Neural cell (in vitro differentiated cells): Measurements from ENCODE around the gene STX18. TPM values are rescaled to one million over a fixed set of nuclear protein-coding genes. Genes with fewer than 3 reads are reported as not detected.

ENCODE experiments used
- H2AFZ ChIP-seq: fragments of 200-600, 300-800 bp; sonication (generic), shearing (Covaris generic); 2 replicates; pipeline ENCODE4 v1.6.0; 2014; ENCODE audit warnings: low read depth, mild to moderate bottlenecking, antibody characterized with exemption, low read length, moderate library complexity
- H3F3A ChIP-seq: fragments of 200-600 bp; shearing (Covaris generic); 2 replicates; pipeline ENCODE4 v1.6.1; 2016; ENCODE audit warnings: mild to moderate bottlenecking, moderate library complexity, mixed read lengths, antibody characterized with exemption, low read length; ENCODE audit not compliant: insufficient read depth, poor library complexity, severe bottlenecking
- H3K27ac ChIP-seq: fragments of 200-600, 300-800 bp; sonication (generic), shearing (Covaris generic); 2 replicates; pipeline ENCODE4 v1.5.1; 2014; ENCODE audit warnings: mild to moderate bottlenecking, low read length, moderate library complexity
- H3K27me3 ChIP-seq: fragments of 300-800, 200-600 bp; sonication (generic), shearing (Covaris generic); 2 replicates; pipeline ENCODE4 v1.6.0; 2014; ENCODE audit warnings: mild to moderate bottlenecking, low read depth, low read length, moderate library complexity; ENCODE audit not compliant: insufficient read depth
- H3K36me3 ChIP-seq: fragments of 300-800, 200-600 bp; sonication (generic), shearing (Covaris generic); 2 replicates; pipeline ENCODE4 v1.5.1; 2014; ENCODE audit warnings: mild to moderate bottlenecking, antibody characterized with exemption, low read length, moderate library complexity; ENCODE audit not compliant: insufficient read depth
- H3K4me2 ChIP-seq: fragments of 300-800, 200-600 bp; sonication (generic), shearing (Covaris generic); 2 replicates; pipeline ENCODE4 v1.6.0; 2014; ENCODE audit warnings: mild to moderate bottlenecking, low read length
- H3K4me3 ChIP-seq: fragments of 300-800, 200-600 bp; sonication (generic), shearing (Covaris generic); 2 replicates; pipeline ENCODE4 v1.5.1; 2014; ENCODE audit warnings: mild to moderate bottlenecking, low read length, moderate library complexity
- H3K79me2 ChIP-seq: fragments of 200-600 bp; shearing (Covaris generic); replicated peaks from 2 replicates; pipeline ENCODE4 v1.6.0; 2014; ENCODE audit warnings: mild to moderate bottlenecking, low read length, moderate library complexity; ENCODE audit not compliant: insufficient read depth
- H3K9ac ChIP-seq: fragments of 300-800, 200-600 bp; sonication (generic), shearing (Covaris generic); 2 replicates; pipeline ENCODE4 v1.6.1; 2016; ENCODE audit warnings: mild to moderate bottlenecking, low read length, mixed read lengths
- H3K9me2 ChIP-seq: fragments of 200-600 bp; shearing (Covaris generic); 2 replicates; pipeline ENCODE4 v1.6.1; 2016; ENCODE audit warnings: mild to moderate bottlenecking, low read length, mixed read lengths; ENCODE audit not compliant: insufficient read depth
- H3K9me3 ChIP-seq: fragments of 200-600, 300-800 bp; sonication (generic), shearing (Covaris generic); 2 replicates; pipeline ENCODE4 v1.6.1; 2016; ENCODE audit warnings: mild to moderate bottlenecking, mixed run types, low read length, moderate library complexity, mixed read lengths
- H4K20me1 ChIP-seq: fragments of 200-600 bp; shearing (Covaris generic); 2 replicates; pipeline ENCODE4 v1.6.1; 2016; ENCODE audit warnings: mild to moderate bottlenecking, mixed run types; ENCODE audit not compliant: insufficient read depth
- CTCF ChIP-seq: fragments of 450-650 bp; IDR thresholded peaks from 2 replicates; pipeline ENCODE4 v1.5.1; 2014; ENCODE audit warnings: antibody characterized with exemption, mild to moderate bottlenecking, moderate library complexity; ENCODE audit not compliant: poor library complexity, severe bottlenecking
- EP300 ChIP-seq: fragments of 450-650 bp; conservative IDR thresholded peaks from 2 replicates; pipeline ENCODE4 v1.6.1; 2014; ENCODE audit warnings: antibody characterized with exemption, mild to moderate bottlenecking, moderate library complexity; ENCODE audit not compliant: poor library complexity, severe bottlenecking
- EZH2 ChIP-seq: fragments of 200-600, 300-800 bp; shearing (Covaris generic), sonication (generic); IDR thresholded peaks from 2 replicates; pipeline ENCODE4 v1.6.1; 2014; ENCODE audit warnings: antibody characterized with exemption, low read length, borderline replicate concordance, mild to moderate bottlenecking; ENCODE audit not compliant: insufficient read depth, poor library complexity, severe bottlenecking
- MXI1 ChIP-seq: fragments of 450-650 bp; conservative IDR thresholded peaks from 2 replicates; pipeline ENCODE4 v1.6.1; 2014; ENCODE audit warnings: antibody characterized with exemption, mild to moderate bottlenecking; ENCODE audit not compliant: poor library complexity, severe bottlenecking
- POLR2AphosphoS5 ChIP-seq: IDR thresholded peaks from 2 replicates; pipeline ENCODE4 v1.6.1; 2012
- RAD21 ChIP-seq: fragments of 450-650 bp; conservative IDR thresholded peaks from 2 replicates; pipeline ENCODE4 v1.6.1; 2014; ENCODE audit warnings: antibody characterized with exemption, mild to moderate bottlenecking, moderate library complexity
- REST ChIP-seq: IDR thresholded peaks from 2 replicates; pipeline ENCODE4 v1.6.1; 2012; ENCODE audit warnings: borderline replicate concordance
- SMC3 ChIP-seq: fragments of 450-650 bp; conservative IDR thresholded peaks from 2 replicates; pipeline ENCODE4 v1.6.1; 2014; ENCODE audit warnings: antibody characterized with exemption, mild to moderate bottlenecking, moderate library complexity; ENCODE audit not compliant: poor library complexity
- TAF1 ChIP-seq: IDR thresholded peaks from 2 replicates; pipeline ENCODE4 v1.6.1; 2012; ENCODE audit warnings: low read depth
- polyA plus RNA-seq: library from polyadenylated mRNA; depleted of rRNA; stranded (reverse); fragments of >200 nt; gene quantifications from 2 replicates; pipeline ENCODE4 v1.2.3, GENCODE V29; 2014

The STX18 gene
- polyA plus RNA-seq, 1 donor from 2014 or later: 64.5 TPM

GRCh38 chr4:4485806-4486205 lies 56.0 kb downstream of the STX18 start:
- Histone ChIP-seq H3K79me2 (peaks cover 4% of the 10 kb centered on the region), H3K36me3 (no peaks in the 10 kb centered on the region), H3K9me3 (no peaks in the 10 kb centered on the region), H4K20me1 (no peaks in the 10 kb centered on the region), H3K27me3 (no peaks in the 10 kb centered on the region), H3K27ac (no peak overlapping the region), H2AFZ (no peak overlapping the region), H3K4me3 (no peak overlapping the region), H3F3A (no peaks in the 10 kb centered on the region), H3K9me2 (no peaks in the 10 kb centered on the region), H3K4me2 (no peak overlapping the region), H3K9ac (no peak overlapping the region)
- TF ChIP-seq EZH2: no peak

GRCh38 chr4:4481399-4481994 lies 60.4 kb downstream of the STX18 start:
- H3K9ac ChIP-seq: peak overlapping the region; percentile 60
- no peaks in the 10 kb centered on the region for H3K9me3 ChIP-seq
- H3F3A ChIP-seq: peaks cover 7% of the 10 kb centered on the region
- no peaks in the 10 kb centered on the region for H3K79me2 ChIP-seq
- H3K4me3 ChIP-seq: peak overlapping the region; percentile 32
- H2AFZ ChIP-seq: peak overlapping the region; percentile 62
- TF ChIP-seq CTCF (no peak), EZH2 (no peak), MXI1 (no peak), EP300 (no peak), TAF1 (no peak), REST (no peak), RAD21 (no peak), SMC3 (no peak), POLR2AphosphoS5 (no peak)
- no peak overlapping the region for H3K4me2 ChIP-seq
- no peaks in the 10 kb centered on the region for H3K27me3 ChIP-seq
- peak overlapping the region; percentile 70 for H3K27ac ChIP-seq
- H3K36me3 ChIP-seq: no peaks in the 10 kb centered on the region
- no peaks in the 10 kb centered on the region for H4K20me1 ChIP-seq
- H3K9me2 ChIP-seq: no peaks in the 10 kb centered on the region
